Stimulated activated naive CD8-positive, alpha-beta T cell treated with anti-CD3 and anti-CD28 coated beads, Interleukin-15, Interleukin-2, amounts not matched to agents 100 ng/mL and 50 ng/mL, for 24 hours (primary cell): Measurements from ENCODE around the gene SSBP3.

Experiments
- H3K27ac Mint-ChIP-seq: one replicate; pipeline ENCODE4 v1.8.0; 2021; ENCODE audit warnings: mild to moderate bottlenecking, mixed read lengths
- H3K27me3 Mint-ChIP-seq: one replicate; pipeline ENCODE4 v1.8.0; 2021; ENCODE audit warnings: mixed read lengths
- H3K36me3 Mint-ChIP-seq: one replicate; pipeline ENCODE4 v1.8.0; 2021; ENCODE audit warnings: low read depth, mixed read lengths
- H3K4me1 Mint-ChIP-seq: one replicate; pipeline ENCODE4 v1.8.0; 2021; ENCODE audit warnings: low read depth, mixed read lengths
- H3K4me3 Mint-ChIP-seq: one replicate; pipeline ENCODE4 v1.8.0; 2021; ENCODE audit warnings: mild to moderate bottlenecking, mixed read lengths
- H3K9me3 Mint-ChIP-seq: one replicate; pipeline ENCODE4 v1.8.0; 2021; ENCODE audit warnings: mixed read lengths

The SSBP3 gene

DNA sequence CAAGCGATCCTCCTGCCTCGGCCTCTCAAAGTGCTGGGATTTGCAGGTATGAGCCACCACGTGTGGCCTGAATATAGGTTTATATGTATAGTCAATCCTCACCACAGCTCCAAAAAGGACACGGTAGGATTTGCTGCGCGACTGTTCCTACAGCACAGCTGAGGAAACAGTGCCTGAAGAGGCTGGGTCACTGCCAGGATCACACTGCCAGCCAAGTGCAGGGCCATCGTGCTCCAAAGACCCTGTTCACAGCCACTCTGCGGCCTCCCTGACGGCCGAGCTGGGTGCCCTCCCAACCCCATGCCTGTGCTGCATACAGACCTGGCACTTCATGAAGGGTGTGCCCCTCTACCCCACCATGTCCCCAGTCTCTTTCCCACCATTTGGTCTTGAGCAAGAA, 134.9 kb downstream of the SSBP3 start:
- H3K9me3 Mint-ChIP-seq = no peaks in the 10 kb centered on the region
- no peaks in the 10 kb centered on the region for H3K27me3 Mint-ChIP-seq
- no peaks in the 10 kb centered on the region for H3K4me1 Mint-ChIP-seq
- H3K27ac Mint-ChIP-seq = no peak overlapping the region
- no peak overlapping the region for H3K4me3 Mint-ChIP-seq
- no peaks in the 10 kb centered on the region for H3K36me3 Mint-ChIP-seq

DNA sequence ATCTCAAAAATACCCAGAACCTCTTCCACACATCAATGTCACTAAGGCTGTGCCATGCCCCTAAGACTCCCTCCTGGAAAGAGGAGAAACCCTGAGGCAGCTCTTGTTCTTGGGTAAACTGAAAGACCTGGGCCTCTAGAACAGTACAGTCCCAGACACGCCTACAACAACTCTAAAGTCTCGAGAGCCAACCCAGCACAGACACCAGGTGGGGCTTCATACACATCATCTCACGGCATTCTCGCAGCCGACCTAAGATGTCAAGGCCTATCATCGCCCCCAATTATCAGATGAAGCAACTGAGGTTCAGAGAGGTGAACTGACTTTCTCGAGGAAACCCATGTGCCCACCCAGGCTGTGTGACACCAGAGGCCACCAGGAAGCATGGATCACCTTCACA, 135.7 kb downstream of the SSBP3 start:
- no peaks in the 10 kb centered on the region for H3K9me3 Mint-ChIP-seq
- no peak overlapping the region for H3K27ac Mint-ChIP-seq
- no peaks in the 10 kb centered on the region for H3K4me1 Mint-ChIP-seq
- H3K27me3 Mint-ChIP-seq = no peaks in the 10 kb centered on the region
- H3K36me3 Mint-ChIP-seq = no peaks in the 10 kb centered on the region
- H3K4me3 Mint-ChIP-seq = no peak overlapping the region

DNA sequence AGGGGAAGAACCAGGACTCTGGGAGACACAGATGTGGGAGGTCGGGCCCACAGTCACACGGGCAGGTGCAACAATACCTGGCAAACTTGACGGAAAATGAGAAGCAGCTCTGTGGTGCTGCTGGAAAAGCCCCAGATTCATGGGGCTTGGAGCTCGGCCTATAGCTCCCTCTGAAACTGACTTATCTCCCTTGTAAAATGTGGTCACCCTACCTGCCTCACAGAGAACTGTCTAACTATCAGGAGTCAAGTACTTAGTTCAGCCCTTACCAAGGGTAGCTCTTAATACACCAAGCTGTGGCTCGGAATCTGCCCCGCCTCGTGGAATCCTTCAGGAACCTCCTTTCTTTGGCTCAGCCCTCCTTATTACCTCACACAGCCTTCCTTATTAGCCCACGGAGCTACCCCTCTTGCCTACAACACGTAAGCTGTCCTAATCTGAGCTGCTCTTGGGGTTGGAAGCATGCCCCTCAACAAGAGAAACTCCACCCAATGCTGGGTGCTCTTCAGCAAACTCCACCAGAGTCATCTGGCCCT, 137.4 kb downstream of the SSBP3 start:
- H3K36me3 Mint-ChIP-seq = no peaks in the 10 kb centered on the region
- H3K27me3 Mint-ChIP-seq = no peaks in the 10 kb centered on the region
- H3K4me1 Mint-ChIP-seq = peaks cover 3% of the 10 kb centered on the region
- no peaks in the 10 kb centered on the region for H3K9me3 Mint-ChIP-seq
- no peak overlapping the region for H3K27ac Mint-ChIP-seq
- H3K4me3 Mint-ChIP-seq = no peak overlapping the region

DNA sequence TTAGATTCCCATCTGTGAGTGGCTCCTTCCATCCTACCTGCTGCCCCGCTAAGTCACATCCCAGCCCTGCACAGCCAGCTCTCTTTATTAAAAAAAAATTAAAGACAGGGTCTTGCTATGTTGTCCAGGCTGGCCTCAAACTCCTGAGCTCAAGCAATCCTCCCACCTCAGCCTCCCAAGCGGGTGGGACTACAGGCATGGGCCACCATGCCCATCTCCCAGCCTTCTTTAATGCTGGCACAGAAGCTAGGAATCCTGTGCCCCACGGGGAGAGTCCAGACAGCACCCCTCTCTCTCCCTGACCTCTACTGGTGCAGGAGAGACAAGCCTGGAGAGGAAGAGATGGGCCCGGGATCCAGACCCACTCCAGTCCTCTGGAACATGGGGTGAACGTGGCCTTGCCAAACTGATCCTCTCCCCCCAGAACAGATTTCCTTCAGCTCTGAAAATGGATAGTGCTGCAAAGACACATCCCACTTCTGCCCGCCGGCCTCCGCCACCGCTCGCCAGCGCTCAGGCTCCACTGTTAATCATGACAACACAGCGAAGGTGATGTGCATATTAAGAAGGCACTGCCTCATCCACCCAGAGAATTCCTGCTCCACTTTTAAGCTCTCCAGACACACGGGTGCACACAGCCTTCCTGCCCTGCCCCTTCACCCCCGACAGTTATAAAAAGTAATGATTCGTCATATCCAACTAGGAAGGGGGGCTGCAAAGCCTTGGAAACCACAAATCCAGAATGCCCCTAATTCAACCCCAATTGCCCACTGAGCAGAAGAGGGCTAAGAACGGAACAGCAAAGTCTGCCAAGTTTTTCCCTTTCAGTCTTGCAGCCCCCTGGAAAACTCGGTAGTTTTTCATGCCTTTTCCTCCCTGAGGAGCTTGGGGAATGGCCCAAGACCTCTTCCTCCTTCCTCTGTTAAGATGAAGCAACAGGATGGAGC, 138.1 kb downstream of the SSBP3 start:
- peak overlapping the region; percentile 41 for H3K27ac Mint-ChIP-seq

DNA sequence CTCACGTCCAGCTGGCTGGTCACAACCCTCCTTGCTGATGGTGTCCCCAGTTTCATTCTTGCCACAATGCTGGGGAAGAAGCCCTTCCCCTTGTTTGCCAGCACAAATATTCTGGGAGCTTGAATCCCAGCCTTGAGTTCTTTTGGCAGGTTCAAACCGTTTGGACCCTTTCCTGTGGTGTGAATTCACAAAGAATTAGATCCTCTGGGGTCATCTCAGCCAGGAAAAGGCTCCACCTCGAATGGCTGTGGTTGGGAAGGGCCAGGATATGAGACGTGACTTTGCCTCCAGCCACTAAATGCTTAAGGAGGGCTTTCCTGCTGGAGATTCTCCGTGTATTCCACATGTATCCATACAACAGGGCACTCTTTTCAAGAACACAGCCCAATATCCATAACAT, 139.3 kb downstream of the SSBP3 start:
- Mint-ChIP-seq H3K4me3 (no peak overlapping the region), H3K27ac (no peak overlapping the region), H3K4me1 (peaks cover 3% of the 10 kb centered on the region)

More for the DNA sequence above, 138.1 kb downstream of the SSBP3 start:
- Mint-ChIP-seq H3K4me1 (peaks cover 3% of the 10 kb centered on the region), H3K9me3 (no peaks in the 10 kb centered on the region), H3K27me3 (no peaks in the 10 kb centered on the region), H3K4me3 (no peak overlapping the region), H3K36me3 (no peaks in the 10 kb centered on the region)

DNA sequence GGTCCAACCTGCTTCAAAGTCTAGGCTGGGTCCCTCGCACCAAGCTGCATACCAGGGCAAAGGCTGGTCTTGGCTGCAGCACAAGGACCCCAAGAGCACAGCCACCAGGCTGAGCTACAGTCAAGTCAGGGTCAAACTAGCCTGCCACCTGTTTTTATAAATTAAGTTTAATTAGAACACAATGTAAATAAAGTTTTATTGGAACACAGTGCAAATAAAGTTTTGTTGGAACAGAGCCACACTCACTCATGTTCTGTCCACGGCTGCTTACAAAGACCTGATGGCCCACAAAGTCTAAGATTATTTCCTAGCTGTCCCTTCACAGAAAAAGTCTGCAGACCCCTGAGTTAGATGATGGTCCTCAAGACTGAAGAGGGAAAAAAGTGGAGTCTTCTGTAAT, 140.0 kb downstream of the SSBP3 start:
- Mint-ChIP-seq H3K36me3 (no peaks in the 10 kb centered on the region), H3K27me3 (no peaks in the 10 kb centered on the region), H3K4me3 (no peak overlapping the region), H3K4me1 (peaks cover 3% of the 10 kb centered on the region), H3K9me3 (no peaks in the 10 kb centered on the region), H3K27ac (no peak overlapping the region)

More for the DNA sequence above, 139.3 kb downstream of the SSBP3 start:
- Mint-ChIP-seq H3K9me3 (no peaks in the 10 kb centered on the region), H3K27me3 (no peaks in the 10 kb centered on the region), H3K36me3 (no peaks in the 10 kb centered on the region)

DNA sequence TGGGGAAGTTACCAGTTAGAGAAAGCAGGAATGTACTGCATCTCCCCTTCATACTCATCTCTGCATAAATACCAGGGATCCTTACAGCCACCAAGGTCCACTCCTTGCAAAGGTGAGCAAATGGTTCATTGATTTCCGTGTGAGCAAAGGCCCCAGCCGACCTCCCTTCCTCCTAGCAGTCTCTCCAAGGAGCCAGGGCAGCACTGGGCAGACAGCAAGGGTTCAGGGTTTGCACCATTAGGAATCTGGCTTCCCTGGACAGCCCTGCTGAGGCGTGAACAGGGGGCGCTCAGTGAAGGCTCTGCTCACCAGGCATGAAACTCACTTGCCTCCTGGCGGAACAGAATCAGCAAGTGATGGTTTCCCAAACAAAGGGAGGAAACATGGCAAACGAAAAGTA, 140.5 kb downstream of the SSBP3 start:
- H3K4me1 Mint-ChIP-seq = peaks cover 3% of the 10 kb centered on the region
- H3K9me3 Mint-ChIP-seq = no peaks in the 10 kb centered on the region
- H3K4me3 Mint-ChIP-seq = no peak overlapping the region
- no peak overlapping the region for H3K27ac Mint-ChIP-seq
- no peaks in the 10 kb centered on the region for H3K36me3 Mint-ChIP-seq
- H3K27me3 Mint-ChIP-seq = no peaks in the 10 kb centered on the region

DNA sequence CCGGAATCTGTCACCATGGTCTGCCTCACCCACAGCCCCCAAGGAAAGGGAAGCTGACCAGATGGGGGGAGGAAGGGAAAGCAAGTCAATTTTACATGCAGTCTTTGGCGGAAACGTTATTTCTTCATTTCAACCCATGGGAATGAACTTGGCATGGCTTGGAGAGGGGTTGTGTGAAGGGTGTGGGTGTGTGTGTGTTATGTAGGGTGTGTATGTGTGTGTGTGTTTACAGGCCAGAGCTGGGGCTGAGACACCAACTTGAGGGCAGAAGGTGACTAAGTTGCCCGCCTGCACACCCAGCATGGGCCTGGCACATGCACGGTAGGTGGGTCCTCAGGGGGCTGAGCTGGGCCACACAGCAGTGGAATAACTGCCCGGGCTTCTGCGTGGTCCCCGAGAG, 141.1 kb downstream of the SSBP3 start:
- Mint-ChIP-seq H3K27ac (no peak overlapping the region), H3K27me3 (no peaks in the 10 kb centered on the region), H3K4me3 (no peak overlapping the region), H3K36me3 (no peaks in the 10 kb centered on the region), H3K9me3 (no peaks in the 10 kb centered on the region), H3K4me1 (peaks cover 3% of the 10 kb centered on the region)

DNA sequence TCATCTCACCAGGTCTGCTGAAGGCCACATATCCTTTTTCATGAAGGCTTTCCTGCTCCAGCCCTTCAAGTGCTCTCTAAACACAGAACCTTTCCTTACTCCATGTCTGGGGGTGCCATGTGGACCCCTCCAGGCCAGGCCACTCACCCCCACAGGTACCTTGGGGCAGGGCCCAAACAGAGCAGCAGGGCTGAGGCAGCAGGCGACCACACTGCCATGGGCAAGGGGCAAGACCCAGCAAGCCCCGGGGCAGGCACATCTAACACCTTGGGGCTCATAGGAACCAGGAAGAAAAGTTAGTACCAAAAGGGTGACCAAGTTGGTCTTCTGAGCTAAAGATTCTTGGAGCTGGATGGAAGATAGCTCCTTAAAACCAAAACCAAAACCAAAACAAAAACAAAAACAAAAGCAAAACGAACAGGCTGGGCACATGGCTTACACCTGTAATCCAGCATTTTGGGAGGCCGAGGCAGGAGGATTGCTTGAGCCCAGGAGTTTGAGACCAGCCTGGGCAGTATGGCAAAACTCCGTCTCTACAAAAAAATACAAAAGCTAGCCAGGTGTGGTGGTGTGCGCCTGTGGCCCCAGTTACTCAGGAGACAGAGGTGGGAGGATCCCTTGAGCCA, 142.5 kb downstream of the SSBP3 start:
- Mint-ChIP-seq H3K9me3 (no peaks in the 10 kb centered on the region), H3K4me3 (no peak overlapping the region), H3K4me1 (peaks cover 3% of the 10 kb centered on the region), H3K27ac (no peak overlapping the region), H3K36me3 (no peaks in the 10 kb centered on the region), H3K27me3 (no peaks in the 10 kb centered on the region)

DNA sequence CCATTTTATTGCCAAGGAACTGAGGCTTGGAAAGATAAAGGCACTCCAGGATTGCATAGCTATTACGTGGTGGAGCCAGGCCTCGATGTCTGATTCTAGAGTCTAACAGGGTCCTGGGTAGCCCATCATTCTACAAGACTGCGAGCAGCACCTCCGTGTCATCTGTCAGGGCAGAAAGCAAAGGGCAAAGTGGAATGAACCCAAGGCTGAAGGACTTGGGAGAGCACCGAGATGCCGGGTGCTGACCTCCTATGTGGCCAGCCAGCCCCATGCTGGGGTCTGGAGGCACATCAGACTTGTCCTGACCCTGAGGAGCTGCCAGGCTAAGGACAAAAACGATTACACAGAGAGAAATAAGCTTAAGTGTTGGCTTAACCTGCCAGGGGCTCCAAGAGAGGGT, 143.9 kb downstream of the SSBP3 start:
- no peaks in the 10 kb centered on the region for H3K27me3 Mint-ChIP-seq
- no peak overlapping the region for H3K27ac Mint-ChIP-seq
- peaks cover 3% of the 10 kb centered on the region for H3K4me1 Mint-ChIP-seq
- no peak overlapping the region for H3K4me3 Mint-ChIP-seq
- H3K36me3 Mint-ChIP-seq = no peaks in the 10 kb centered on the region
- no peaks in the 10 kb centered on the region for H3K9me3 Mint-ChIP-seq

DNA sequence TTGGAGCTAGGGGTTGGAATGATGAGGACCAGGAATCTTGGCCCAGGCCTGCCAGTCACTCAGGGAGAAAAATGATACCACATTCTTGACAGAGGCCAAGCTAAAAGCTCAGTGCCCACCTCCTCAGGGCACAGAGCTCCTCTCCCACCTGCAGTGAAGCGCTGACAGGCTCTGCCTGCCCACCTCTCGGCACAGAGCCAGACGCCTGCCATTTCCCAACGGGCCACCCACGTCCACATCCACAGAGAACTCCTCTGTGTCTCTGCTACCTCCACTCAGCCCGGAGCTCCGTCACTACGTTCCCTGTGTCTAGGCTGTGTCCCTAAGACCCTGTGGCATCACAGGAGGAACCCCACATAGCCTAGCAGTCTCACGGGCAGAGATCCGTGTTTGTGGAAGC, 145.4 kb downstream of the SSBP3 start:
- no peak overlapping the region for H3K4me3 Mint-ChIP-seq
- peaks cover 3% of the 10 kb centered on the region for H3K4me1 Mint-ChIP-seq
- H3K27me3 Mint-ChIP-seq = no peaks in the 10 kb centered on the region
- H3K27ac Mint-ChIP-seq = no peak overlapping the region
- peaks cover 4% of the 10 kb centered on the region for H3K36me3 Mint-ChIP-seq
- no peaks in the 10 kb centered on the region for H3K9me3 Mint-ChIP-seq

DNA sequence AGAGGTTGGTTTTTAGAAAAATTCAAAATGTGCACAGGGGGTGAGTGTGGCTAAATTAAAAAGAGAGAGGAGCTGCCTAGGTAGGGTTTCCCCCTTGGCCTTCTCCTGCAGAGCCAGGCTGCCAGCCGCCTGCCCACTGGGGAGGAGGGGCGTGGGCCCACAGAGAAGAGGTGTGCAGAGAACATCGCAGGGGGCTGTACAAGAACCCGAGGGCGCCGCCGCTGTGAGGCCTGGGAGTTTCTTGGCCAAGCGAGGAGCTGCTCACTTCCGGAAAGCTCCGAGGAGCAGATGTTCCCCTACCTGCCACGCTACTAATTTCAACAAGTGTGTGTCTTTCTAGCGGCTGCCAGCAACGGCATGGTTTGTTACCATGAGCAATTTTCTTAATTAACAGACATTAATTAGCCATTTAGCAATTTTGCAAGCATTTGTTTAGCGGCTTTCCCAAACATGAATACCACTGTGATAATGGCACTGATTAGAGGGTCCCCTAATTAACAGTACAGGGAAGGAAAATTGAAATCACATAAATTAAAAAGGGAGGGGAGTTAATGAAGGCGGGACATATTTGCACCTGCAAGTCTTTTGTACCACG, 146.6 kb downstream of the SSBP3 start:
- H3K27me3 Mint-ChIP-seq = no peaks in the 10 kb centered on the region
- H3K4me3 Mint-ChIP-seq = no peak overlapping the region
- no peak overlapping the region for H3K27ac Mint-ChIP-seq
- H3K9me3 Mint-ChIP-seq = no peaks in the 10 kb centered on the region
- peaks cover 4% of the 10 kb centered on the region for H3K36me3 Mint-ChIP-seq
- no peaks in the 10 kb centered on the region for H3K4me1 Mint-ChIP-seq

DNA sequence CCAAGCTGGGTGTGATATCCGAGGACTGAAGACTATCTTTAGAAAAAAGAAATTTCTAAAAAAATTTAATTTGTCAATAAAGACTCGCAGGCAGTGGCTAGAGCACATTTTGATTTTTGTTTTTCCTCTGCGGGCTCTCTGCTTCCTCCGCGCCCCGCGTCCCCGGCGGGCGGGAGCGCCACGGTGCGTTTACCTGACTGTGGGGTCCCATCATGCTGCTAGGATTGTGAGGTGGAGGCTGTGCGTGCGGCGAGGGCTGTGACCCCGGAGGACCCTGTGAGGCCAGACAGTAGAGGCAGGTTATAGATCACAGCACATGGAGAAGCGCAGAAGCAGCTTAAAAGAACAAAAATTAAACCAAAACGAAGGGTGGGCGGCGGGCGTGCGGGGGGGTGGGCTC, 148.3 kb downstream of the SSBP3 start:
- Mint-ChIP-seq H3K27ac (no peak overlapping the region), H3K4me1 (no peaks in the 10 kb centered on the region), H3K36me3 (peaks cover 4% of the 10 kb centered on the region), H3K4me3 (no peak overlapping the region), H3K27me3 (no peaks in the 10 kb centered on the region), H3K9me3 (no peaks in the 10 kb centered on the region)

DNA sequence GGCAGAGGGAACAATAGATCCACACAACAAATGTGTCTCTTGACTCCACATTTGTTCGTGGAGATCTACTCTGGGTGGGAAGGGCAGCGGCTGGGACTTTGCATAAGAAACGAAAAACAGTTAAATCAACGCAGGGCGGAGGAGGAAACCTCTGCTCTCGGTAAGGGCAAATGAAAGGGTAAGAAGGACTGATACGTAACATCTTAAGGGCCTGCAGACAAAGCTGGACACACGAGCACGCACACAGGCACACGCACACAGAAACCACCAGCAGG, 148.9 kb downstream of the SSBP3 start:
- no peaks in the 10 kb centered on the region for H3K4me1 Mint-ChIP-seq
- no peaks in the 10 kb centered on the region for H3K9me3 Mint-ChIP-seq
- H3K27me3 Mint-ChIP-seq = no peaks in the 10 kb centered on the region
- peaks cover 4% of the 10 kb centered on the region for H3K36me3 Mint-ChIP-seq
- H3K27ac Mint-ChIP-seq = peak overlapping the region; percentile 10
- no peak overlapping the region for H3K4me3 Mint-ChIP-seq
